HL-60 (cell line): ENCODE measurements around the gene JAKMIP1.

Experiments used
- POLR2AphosphoS5 ChIP-seq: IDR thresholded peaks from 2 replicates; pipeline ENCODE4 v1.6.1; 2012; ENCODE audit warnings: low read depth
- REST ChIP-seq: IDR thresholded peaks from 2 replicates; pipeline ENCODE4 v1.6.1; 2012; ENCODE audit warnings: low read depth; ENCODE audit not compliant: insufficient replicate concordance
- TF ChIP-seq, protein P1 (sequence below): IDR thresholded peaks from one replicate; pipeline ENCODE4 v1.5.1; 2011; ENCODE audit warnings: low read length, control low read depth, inconsistent platforms; ENCODE audit not compliant: insufficient read depth

GRCh38 chr4:6230502-6230785, 30.1 kb upstream of the JAKMIP1 start:
- no peak for TF ChIP-seq POLR2AphosphoS5
- TF ChIP-seq, protein P1, sequence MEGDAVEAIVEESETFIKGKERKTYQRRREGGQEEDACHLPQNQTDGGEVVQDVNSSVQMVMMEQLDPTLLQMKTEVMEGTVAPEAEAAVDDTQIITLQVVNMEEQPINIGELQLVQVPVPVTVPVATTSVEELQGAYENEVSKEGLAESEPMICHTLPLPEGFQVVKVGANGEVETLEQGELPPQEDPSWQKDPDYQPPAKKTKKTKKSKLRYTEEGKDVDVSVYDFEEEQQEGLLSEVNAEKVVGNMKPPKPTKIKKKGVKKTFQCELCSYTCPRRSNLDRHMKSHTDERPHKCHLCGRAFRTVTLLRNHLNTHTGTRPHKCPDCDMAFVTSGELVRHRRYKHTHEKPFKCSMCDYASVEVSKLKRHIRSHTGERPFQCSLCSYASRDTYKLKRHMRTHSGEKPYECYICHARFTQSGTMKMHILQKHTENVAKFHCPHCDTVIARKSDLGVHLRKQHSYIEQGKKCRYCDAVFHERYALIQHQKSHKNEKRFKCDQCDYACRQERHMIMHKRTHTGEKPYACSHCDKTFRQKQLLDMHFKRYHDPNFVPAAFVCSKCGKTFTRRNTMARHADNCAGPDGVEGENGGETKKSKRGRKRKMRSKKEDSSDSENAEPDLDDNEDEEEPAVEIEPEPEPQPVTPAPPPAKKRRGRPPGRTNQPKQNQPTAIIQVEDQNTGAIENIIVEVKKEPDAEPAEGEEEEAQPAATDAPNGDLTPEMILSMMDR = no peak
- no peak for TF ChIP-seq REST
